Measurements from ENCODE around the gene COL24A1.

GRCh38 chr1:85933961-85934360 lies 222.6 kb downstream of the COL24A1 start:
- TF ChIP-seq CTCF (IDR thresholded peaks at IDR 0.05) (no peak), POLR2A (IDR thresholded peaks at IDR 0.05) (no peak)
